VCaP (cell line): Measurements from ENCODE around the gene SSU72.

Experiments used
- H3K27ac ChIP-seq: fragments of 450-650 bp; 2 replicates; pipeline ENCODE4 v1.5.1; 2017
- TF ChIP-seq, protein P1 (sequence below): fragments of 450-650 bp; conservative IDR thresholded peaks from 2 replicates; pipeline ENCODE4 v1.5.1; 2017; ENCODE audit warnings: mild to moderate bottlenecking, moderate library complexity

Gene SSU72

DNA sequence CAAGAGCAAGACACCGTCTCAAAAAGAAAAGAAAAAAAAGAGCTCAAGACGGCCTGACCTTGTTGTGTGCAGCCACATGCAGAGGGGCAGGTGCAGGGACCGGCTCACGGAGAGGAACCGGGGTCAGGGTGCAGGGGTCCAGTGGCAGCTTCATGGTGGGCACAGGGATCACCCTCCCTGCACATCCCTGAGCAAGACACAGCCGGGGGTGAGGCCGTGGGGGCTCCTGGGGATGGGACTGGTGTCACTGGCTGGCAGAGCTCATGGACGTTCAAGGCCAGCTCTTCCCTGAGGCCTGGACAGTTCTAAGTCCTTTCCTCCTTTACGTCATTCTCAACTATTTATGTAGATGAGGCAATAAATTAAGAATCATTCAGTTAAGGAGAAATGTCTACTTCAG is 27.7 kb downstream of the SSU72 start:
- TF ChIP-seq, protein P1, sequence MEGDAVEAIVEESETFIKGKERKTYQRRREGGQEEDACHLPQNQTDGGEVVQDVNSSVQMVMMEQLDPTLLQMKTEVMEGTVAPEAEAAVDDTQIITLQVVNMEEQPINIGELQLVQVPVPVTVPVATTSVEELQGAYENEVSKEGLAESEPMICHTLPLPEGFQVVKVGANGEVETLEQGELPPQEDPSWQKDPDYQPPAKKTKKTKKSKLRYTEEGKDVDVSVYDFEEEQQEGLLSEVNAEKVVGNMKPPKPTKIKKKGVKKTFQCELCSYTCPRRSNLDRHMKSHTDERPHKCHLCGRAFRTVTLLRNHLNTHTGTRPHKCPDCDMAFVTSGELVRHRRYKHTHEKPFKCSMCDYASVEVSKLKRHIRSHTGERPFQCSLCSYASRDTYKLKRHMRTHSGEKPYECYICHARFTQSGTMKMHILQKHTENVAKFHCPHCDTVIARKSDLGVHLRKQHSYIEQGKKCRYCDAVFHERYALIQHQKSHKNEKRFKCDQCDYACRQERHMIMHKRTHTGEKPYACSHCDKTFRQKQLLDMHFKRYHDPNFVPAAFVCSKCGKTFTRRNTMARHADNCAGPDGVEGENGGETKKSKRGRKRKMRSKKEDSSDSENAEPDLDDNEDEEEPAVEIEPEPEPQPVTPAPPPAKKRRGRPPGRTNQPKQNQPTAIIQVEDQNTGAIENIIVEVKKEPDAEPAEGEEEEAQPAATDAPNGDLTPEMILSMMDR: no peak
- peak overlapping the region; percentile 53; the same call in 1 of the 2 replicates for H3K27ac ChIP-seq

DNA sequence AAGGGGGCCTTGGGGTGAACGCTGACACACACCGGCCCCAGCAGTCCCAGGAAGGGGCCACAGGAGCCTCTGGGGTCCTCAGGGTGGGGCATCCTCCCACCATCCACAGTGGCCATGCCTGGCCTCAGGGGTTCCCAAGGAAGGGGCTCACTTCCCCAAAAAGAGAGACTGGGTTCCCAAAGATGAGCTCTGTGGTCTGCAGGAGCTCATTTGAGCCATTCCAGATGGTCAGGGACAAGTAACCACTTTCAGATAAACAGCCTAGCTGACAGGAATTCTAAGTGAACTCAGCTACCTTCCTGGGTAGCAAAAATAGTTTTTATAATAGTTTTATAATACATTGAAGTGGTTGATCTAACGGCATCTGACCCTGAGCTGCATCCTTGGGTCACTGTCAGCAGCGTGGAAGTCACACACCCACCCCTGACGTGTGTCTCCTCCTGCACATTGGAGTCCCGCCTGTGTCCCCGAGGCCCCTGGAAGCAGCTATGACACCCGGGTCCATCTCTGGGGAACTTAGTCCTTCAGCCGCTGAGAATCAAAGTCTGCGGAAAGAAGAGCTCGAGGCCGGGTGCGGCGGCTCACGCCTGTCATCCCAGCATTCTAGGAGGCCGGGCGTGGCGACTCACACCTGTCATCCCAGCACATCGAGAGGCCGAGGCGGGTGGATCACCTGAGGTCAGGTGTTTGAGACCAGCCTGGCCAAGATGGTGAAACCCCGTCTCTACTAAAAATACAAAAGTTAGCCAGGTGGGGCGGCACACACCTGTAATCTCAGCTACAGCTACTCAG is 28.5 kb downstream of the SSU72 start:
- TF ChIP-seq, protein P1: no peak
- peak overlapping the region; percentile 53 for H3K27ac ChIP-seq

DNA sequence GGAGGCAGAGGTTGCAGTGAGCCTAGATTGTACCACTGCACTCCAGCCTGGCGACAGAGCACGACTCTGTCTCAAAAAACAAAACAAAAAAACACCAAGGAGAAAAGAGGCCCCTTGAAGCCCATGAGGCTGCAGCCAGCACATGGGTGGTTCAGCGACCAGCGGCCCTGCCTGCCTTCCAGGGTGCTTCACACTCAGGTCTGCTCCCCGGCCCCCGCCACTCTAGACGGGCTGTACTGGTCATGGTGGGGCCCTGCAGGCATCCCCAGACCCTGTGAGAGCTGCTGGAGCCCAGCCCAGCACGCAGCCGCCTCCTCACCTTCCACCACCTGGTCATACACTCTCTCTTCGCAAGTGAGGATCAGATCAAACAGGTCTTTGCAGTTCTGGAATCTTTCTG is 30.1 kb downstream of the SSU72 start:
- TF ChIP-seq, protein P1: no peak
- peak overlapping the region; percentile 53 for H3K27ac ChIP-seq

DNA sequence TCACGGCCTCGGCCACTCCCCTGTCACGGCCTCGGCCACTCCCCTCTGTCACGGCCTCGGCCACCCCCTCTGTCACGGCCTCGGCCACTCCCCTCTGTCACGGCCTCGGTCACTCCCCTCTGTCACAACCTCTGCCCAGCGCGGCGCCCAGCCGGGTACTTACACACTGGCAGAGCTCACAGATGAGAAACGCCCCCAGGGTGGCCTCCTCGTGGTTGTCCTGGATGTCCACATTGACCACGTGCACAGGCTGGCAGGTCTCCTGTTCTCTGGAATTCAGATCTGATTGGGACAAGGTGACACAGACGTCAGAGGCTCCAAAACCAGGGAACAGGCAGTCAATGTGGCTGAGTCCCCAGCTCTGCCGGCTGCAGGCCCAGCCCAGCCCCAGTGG is 31.0 kb downstream of the SSU72 start:
- H3K27ac ChIP-seq: peak overlapping the region; percentile 53
- TF ChIP-seq, protein P1: no peak

DNA sequence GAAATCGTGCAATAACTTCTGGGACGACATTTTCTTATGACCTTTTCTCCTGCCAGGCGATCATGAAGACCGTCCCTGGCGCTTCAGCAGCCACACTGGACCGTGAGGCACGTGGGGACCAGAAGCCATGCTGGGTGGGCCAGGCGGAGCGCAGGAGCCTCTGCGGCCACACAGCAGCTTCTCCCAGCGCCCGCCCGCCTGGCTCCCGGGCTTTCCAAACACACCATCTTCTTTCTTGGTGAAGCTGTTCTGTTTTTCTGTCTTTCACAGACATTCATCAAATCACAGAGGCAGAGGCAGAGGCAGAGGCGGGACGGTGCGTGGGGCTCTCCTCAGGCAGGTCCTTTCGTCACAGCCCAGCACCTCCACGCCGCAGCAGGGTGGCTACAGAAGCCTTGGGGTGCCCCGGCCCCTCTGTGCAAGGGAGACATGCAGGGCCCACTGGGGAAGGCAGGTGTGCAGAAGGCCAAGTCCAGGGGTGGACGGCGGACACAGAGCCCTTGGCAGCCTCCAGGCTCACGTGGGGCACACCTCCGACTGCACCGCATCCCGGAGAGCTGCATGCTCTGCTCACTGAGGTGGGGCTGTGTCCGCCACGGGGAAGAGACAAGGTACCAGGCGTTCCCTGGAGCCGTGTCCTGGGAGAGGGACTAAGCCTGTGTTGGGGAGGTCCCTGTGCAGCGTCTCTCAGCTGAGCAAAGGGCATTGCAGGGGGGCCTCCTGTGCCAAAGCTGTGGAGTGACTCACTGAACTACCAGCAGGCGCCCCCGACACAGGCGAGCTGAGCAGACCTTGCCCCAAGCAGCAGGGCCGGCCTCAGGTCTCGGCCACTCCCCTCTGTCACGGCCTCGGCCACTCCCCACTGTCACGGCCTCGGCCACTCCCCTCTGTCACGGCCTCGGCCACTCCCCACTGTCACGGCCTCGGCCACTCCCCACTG is 31.6 kb downstream of the SSU72 start:
- TF ChIP-seq, protein P1: no peak
- H3K27ac ChIP-seq: peak overlapping the region; percentile 83

DNA sequence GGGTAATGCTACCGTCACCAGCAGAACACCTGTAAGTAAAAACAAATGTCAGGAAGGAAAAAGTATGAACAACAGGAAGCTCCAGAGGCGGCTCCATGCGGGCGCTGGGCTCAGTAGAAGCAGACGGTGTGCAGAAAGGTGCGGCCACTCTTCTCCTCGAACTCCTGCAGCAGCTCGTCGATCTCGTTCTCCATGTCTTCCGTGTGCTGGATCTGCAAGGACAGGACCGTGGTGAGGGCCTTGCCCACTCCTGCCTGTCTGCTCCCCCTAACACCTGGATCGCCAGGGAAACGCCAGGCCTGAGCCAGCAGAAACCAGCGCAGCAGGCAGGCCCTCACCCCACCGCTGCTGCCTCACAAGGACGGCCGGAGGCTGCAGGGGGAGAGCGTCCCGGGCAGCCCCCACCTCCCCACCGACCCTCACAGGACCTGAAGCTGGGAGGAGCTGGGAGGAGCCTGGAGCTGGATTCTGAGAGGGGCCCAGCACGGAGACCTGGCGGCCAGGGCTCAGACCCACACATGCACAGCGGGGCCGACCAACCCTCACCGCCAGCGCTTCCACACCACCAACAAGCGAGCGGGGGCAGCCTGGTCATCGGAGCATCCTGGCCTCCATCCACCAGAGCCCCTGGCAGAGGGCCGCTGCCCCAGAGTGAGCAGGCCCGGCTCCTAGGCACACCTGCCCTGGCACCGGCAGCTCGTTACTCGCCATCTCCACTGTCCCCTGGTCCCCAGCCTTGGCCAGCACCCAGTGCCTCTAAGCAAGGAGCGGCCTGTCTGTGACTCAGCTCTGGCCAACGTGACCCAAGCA is 32.5 kb downstream of the SSU72 start:
- TF ChIP-seq, protein P1: no peak
- peak overlapping the region; percentile 83 for H3K27ac ChIP-seq
